ENCODE measurements around the gene RPS8.

Gene RPS8

GRCh38 chr1:44743211-44743610 lies 32.1 kb upstream of the RPS8 start:
- no peaks in the 10 kb centered on the region for H3K9me3 ChIP-seq (ENCODE audit: insufficient read depth, low read length)
- H3K79me2 ChIP-seq (ENCODE audit: low read length) = peaks cover 47% of the 10 kb centered on the region
- no peak overlapping the region for H2AFZ ChIP-seq (ENCODE audit: low read depth, low read length)
- no peak for TF ChIP-seq CTCF (IDR thresholded peaks at IDR 0.05; ENCODE audit: low read depth, low read length)
- TF ChIP-seq EZH2phosphoT487 (IDR thresholded peaks at IDR 0.05; ENCODE audit: low read depth) = no peak
- no peak overlapping the region for H3K4me3 ChIP-seq (ENCODE audit: low read length)
- H3K27ac ChIP-seq (ENCODE audit: low read length) = no peak overlapping the region
- peaks cover 6% of the 10 kb centered on the region; the same call in 1 of the 2 replicates for H3K4me1 ChIP-seq (ENCODE audit: low read length)
- no peaks in the 10 kb centered on the region for H4K20me1 ChIP-seq (ENCODE audit: insufficient read depth, low read length)
- no peaks in the 10 kb centered on the region for H3K27me3 ChIP-seq (ENCODE audit: low read depth, low read length)
- H3K9ac ChIP-seq (ENCODE audit: low read length) = no peak overlapping the region
- H3K4me2 ChIP-seq (ENCODE audit: low read length) = no peak overlapping the region
- H3K36me3 ChIP-seq (replicated peaks; ENCODE audit: low read depth, low read length) = peaks cover 25% of the 10 kb centered on the region

GRCh38 chr1:44747878-44748277 lies 27.5 kb upstream of the RPS8 start:
- Histone ChIP-seq H3K36me3 (replicated peaks; ENCODE audit: low read depth, low read length) (peaks cover 32% of the 10 kb centered on the region), H3K9me3 (ENCODE audit: insufficient read depth, low read length) (no peaks in the 10 kb centered on the region), H3K4me1 (ENCODE audit: low read length) (no peaks in the 10 kb centered on the region), H3K79me2 (ENCODE audit: low read length) (peaks cover 22% of the 10 kb centered on the region), H3K4me3 (ENCODE audit: low read length) (no peak overlapping the region), H3K9ac (ENCODE audit: low read length) (no peak overlapping the region), H3K27me3 (ENCODE audit: low read depth, low read length) (no peaks in the 10 kb centered on the region), H4K20me1 (ENCODE audit: insufficient read depth, low read length) (no peaks in the 10 kb centered on the region), H2AFZ (ENCODE audit: low read depth, low read length) (no peak overlapping the region), H3K27ac (ENCODE audit: low read length) (no peak overlapping the region), H3K4me2 (ENCODE audit: low read length) (no peak overlapping the region)
- TF ChIP-seq EZH2phosphoT487 (IDR thresholded peaks at IDR 0.05; ENCODE audit: low read depth) (no peak), CTCF (IDR thresholded peaks at IDR 0.05; ENCODE audit: low read depth, low read length) (no peak)

- H3K27ac ChIP-seq (ENCODE audit: low read length) = no peak overlapping the region
- H4K20me1 ChIP-seq (ENCODE audit: insufficient read depth, low read length) = no peaks in the 10 kb centered on the region
- peaks cover 4% of the 10 kb centered on the region; the same call in 1 of the 2 replicates for H3K4me1 ChIP-seq (ENCODE audit: low read length)
- no peak overlapping the region for H3K4me2 ChIP-seq (ENCODE audit: low read length)
- H3K9ac ChIP-seq (ENCODE audit: low read length) = no peak overlapping the region
- peaks cover 61% of the 10 kb centered on the region for H3K36me3 ChIP-seq (replicated peaks; ENCODE audit: low read depth, low read length)
- H3K9me3 ChIP-seq (ENCODE audit: insufficient read depth, low read length) = no peaks in the 10 kb centered on the region
- no peak for TF ChIP-seq CTCF (IDR thresholded peaks at IDR 0.05; ENCODE audit: low read depth, low read length)
- TF ChIP-seq EZH2phosphoT487 (IDR thresholded peaks at IDR 0.05; ENCODE audit: low read depth) = no peak
- no peak overlapping the region for H3K4me3 ChIP-seq (ENCODE audit: low read length)
- no peaks in the 10 kb centered on the region for H3K79me2 ChIP-seq (ENCODE audit: low read length)
- no peaks in the 10 kb centered on the region for H3K27me3 ChIP-seq (ENCODE audit: low read depth, low read length)
- no peak overlapping the region for H2AFZ ChIP-seq (ENCODE audit: low read depth, low read length)
Observed at GRCh38 chr1:44757420-44757819, 17.9 kb upstream of the RPS8 start.

- Histone ChIP-seq H3K27me3 (ENCODE audit: low read depth, low read length) (no peaks in the 10 kb centered on the region), H3K4me1 (ENCODE audit: low read length) (peaks cover 4% of the 10 kb centered on the region; the same call in 1 of the 2 replicates), H3K4me3 (ENCODE audit: low read length) (no peak overlapping the region), H3K27ac (ENCODE audit: low read length) (no peak overlapping the region), H3K9ac (ENCODE audit: low read length) (no peak overlapping the region), H2AFZ (ENCODE audit: low read depth, low read length) (no peak overlapping the region), H3K79me2 (ENCODE audit: low read length) (no peaks in the 10 kb centered on the region), H3K36me3 (replicated peaks; ENCODE audit: low read depth, low read length) (peaks cover 59% of the 10 kb centered on the region), H3K4me2 (ENCODE audit: low read length) (no peak overlapping the region), H4K20me1 (ENCODE audit: insufficient read depth, low read length) (no peaks in the 10 kb centered on the region), H3K9me3 (ENCODE audit: insufficient read depth, low read length) (no peaks in the 10 kb centered on the region)
- no peak for TF ChIP-seq CTCF (IDR thresholded peaks at IDR 0.05; ENCODE audit: low read depth, low read length)
- no peak for TF ChIP-seq EZH2phosphoT487 (IDR thresholded peaks at IDR 0.05; ENCODE audit: low read depth)
Observed at GRCh38 chr1:44759077-44759476, 16.3 kb upstream of the RPS8 start.
